Measurements from ENCODE around the gene STK24. TPM values are rescaled to one million over a fixed set of nuclear protein-coding genes. Genes with fewer than 3 reads are reported as not detected.

The STK24 gene
- total RNA-seq, 2 experiments from 2014 or later: 60.4 to 88.7 TPM

DNA sequence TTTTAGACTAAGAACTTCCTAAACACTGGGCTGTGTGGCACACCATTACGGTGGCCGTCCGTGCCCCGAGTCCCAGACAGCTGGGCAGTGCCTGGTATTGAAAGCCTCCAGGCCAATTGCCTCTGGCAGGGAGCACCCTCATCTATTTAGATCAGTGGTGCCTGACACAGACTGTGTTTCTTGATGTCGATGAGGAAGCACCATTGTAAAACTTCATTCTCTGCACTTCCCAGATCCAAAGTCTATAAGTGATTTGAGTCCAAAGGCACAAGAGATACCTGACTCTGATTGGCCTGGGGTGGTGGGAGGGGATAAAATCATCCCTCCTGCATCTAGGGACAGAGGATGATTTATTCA lies 8.5 kb upstream of the STK24 start:
- Histone ChIP-seq H3K27ac (ENCODE audit: low read depth, low read length, poor library complexity, severe bottlenecking) (no peak overlapping the region), H3K36me3 (ENCODE audit: insufficient read depth, low read length) (no peaks in the 10 kb centered on the region), H3K9me2 (ENCODE audit: insufficient read depth, low read length) (no peaks in the 10 kb centered on the region), H3K9me3 (ENCODE audit: low read length) (no peaks in the 10 kb centered on the region), H3K79me2 (ENCODE audit: insufficient read depth, low read depth, low read length) (no peaks in the 10 kb centered on the region), H3K4me3 (ENCODE audit: low read depth, low read length, poor library complexity, severe bottlenecking) (no peak overlapping the region), H3K4me1 (ENCODE audit: insufficient read depth, low read length, poor library complexity, severe bottlenecking) (no peaks in the 10 kb centered on the region), H4K20me1 (ENCODE audit: insufficient read depth, low read length) (no peaks in the 10 kb centered on the region), H3K4me2 (ENCODE audit: low read length) (no peak overlapping the region), H2AFZ (ENCODE audit: low read length) (no peak overlapping the region)
- POLR2A ChIA-PET: no interaction called here
- BruUV-seq (replicated peaks): no TSS peak
- TF ChIP-seq, protein P1, sequence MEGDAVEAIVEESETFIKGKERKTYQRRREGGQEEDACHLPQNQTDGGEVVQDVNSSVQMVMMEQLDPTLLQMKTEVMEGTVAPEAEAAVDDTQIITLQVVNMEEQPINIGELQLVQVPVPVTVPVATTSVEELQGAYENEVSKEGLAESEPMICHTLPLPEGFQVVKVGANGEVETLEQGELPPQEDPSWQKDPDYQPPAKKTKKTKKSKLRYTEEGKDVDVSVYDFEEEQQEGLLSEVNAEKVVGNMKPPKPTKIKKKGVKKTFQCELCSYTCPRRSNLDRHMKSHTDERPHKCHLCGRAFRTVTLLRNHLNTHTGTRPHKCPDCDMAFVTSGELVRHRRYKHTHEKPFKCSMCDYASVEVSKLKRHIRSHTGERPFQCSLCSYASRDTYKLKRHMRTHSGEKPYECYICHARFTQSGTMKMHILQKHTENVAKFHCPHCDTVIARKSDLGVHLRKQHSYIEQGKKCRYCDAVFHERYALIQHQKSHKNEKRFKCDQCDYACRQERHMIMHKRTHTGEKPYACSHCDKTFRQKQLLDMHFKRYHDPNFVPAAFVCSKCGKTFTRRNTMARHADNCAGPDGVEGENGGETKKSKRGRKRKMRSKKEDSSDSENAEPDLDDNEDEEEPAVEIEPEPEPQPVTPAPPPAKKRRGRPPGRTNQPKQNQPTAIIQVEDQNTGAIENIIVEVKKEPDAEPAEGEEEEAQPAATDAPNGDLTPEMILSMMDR (conservative IDR thresholded peaks at IDR 0.05; ENCODE audit: low read length): no peak
- TF ChIP-seq EZH2phosphoT487 (IDR thresholded peaks at IDR 0.05; ENCODE audit: borderline replicate concordance, low read depth, low read length): no peak
- intact Hi-C loops (cut with micrococcal nuclease; ENCODE audit: unreplicated experiment): no loop called here
- no peak for DNase-seq (ENCODE audit: low spot score)
- CTCF ChIA-PET (ENCODE audit: unreplicated experiment): no interaction called here

DNA sequence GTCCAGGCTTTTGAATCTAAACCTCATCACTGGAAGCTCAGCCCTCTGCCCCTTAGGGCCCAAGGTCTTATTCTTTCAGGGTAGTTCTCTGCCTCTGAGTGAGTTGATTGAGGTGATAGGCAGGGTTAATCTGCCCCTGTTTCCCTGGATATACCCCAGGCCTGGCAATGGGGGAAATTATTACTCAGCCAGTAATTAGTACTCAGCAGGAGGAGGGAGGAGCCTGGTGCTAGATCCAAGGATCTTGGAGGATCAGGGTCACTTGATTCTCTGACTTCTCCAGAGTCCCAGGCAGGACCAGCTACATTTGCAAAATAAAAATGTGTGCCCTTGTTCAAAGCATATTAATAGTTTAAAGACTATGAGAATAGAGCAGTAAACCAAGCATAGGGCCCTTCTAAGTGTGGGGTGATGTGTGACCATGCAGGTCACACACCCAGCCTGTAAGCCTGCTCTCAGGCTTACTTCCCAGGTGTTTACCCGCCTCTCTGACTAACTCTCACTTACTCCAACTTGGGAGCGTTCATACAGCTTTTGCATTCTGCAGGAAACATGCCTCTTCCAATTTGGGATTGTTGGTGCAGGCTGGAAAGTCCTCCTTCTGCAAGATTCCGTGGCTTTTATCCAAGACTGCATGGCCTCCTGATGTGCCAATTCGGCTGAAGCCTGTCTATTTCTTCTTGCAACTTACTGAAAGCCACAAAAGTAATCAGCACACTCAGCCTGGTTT lies 7.9 kb upstream of the STK24 start:
- CTCF ChIA-PET (ENCODE audit: unreplicated experiment): no interaction called here

GRCh38 chr13:98582947-98583346 lies 6.0 kb upstream of the STK24 start:
- POLR2A ChIA-PET: interaction anchor here (1.0 kb wide), 1 partner anchor 25 kb away, joined by 3 read pairs; no protein-coding TSS in a partner anchor
- CTCF ChIA-PET (ENCODE audit: unreplicated experiment): interaction anchor here (1.3 kb wide), 1 partner anchor 95 kb away, joined by 3 read pairs; no protein-coding TSS in a partner anchor
- TF ChIP-seq, protein P1 (conservative IDR thresholded peaks at IDR 0.05; ENCODE audit: low read length): no peak
- no peak for TF ChIP-seq EZH2phosphoT487 (IDR thresholded peaks at IDR 0.05; ENCODE audit: borderline replicate concordance, low read depth, low read length)
- no peak for DNase-seq (ENCODE audit: low spot score)
- intact Hi-C loops (cut with micrococcal nuclease; ENCODE audit: unreplicated experiment): no loop called here
- no peak overlapping the region for H3K4me2 ChIP-seq (ENCODE audit: low read length)
- no peaks in the 10 kb centered on the region for H3K36me3 ChIP-seq (ENCODE audit: insufficient read depth, low read length)
- no peaks in the 10 kb centered on the region for H3K9me3 ChIP-seq (ENCODE audit: low read length)
- H3K4me3 ChIP-seq (ENCODE audit: low read depth, low read length, poor library complexity, severe bottlenecking): no peak overlapping the region
- H3K9me2 ChIP-seq (ENCODE audit: insufficient read depth, low read length): no peaks in the 10 kb centered on the region
- H3K27ac ChIP-seq (ENCODE audit: low read depth, low read length, poor library complexity, severe bottlenecking): no peak overlapping the region
- H3K79me2 ChIP-seq (ENCODE audit: insufficient read depth, low read depth, low read length): no peaks in the 10 kb centered on the region
- H4K20me1 ChIP-seq (ENCODE audit: insufficient read depth, low read length): no peaks in the 10 kb centered on the region
- H3K4me1 ChIP-seq (ENCODE audit: insufficient read depth, low read length, poor library complexity, severe bottlenecking): peaks cover 1% of the 10 kb centered on the region
- BruUV-seq (replicated peaks): no TSS peak
- H2AFZ ChIP-seq (ENCODE audit: low read length): no peak overlapping the region

More for the DNA sequence above, 7.9 kb upstream of the STK24 start:
- BruUV-seq (replicated peaks): no TSS peak
- Histone ChIP-seq H3K36me3 (ENCODE audit: insufficient read depth, low read length) (no peaks in the 10 kb centered on the region), H4K20me1 (ENCODE audit: insufficient read depth, low read length) (no peaks in the 10 kb centered on the region), H3K9me2 (ENCODE audit: insufficient read depth, low read length) (no peaks in the 10 kb centered on the region), H3K9me3 (ENCODE audit: low read length) (no peaks in the 10 kb centered on the region), H3K4me1 (ENCODE audit: insufficient read depth, low read length, poor library complexity, severe bottlenecking) (no peaks in the 10 kb centered on the region), H3K27ac (ENCODE audit: low read depth, low read length, poor library complexity, severe bottlenecking) (no peak overlapping the region), H3K4me2 (ENCODE audit: low read length) (no peak overlapping the region), H3K79me2 (ENCODE audit: insufficient read depth, low read depth, low read length) (no peaks in the 10 kb centered on the region), H3K4me3 (ENCODE audit: low read depth, low read length, poor library complexity, severe bottlenecking) (no peak overlapping the region), H2AFZ (ENCODE audit: low read length) (no peak overlapping the region)
- intact Hi-C loops (cut with micrococcal nuclease; ENCODE audit: unreplicated experiment): no loop called here
- POLR2A ChIA-PET: no interaction called here
- TF ChIP-seq, protein P1 (conservative IDR thresholded peaks at IDR 0.05; ENCODE audit: low read length): no peak
- no peak for TF ChIP-seq EZH2phosphoT487 (IDR thresholded peaks at IDR 0.05; ENCODE audit: borderline replicate concordance, low read depth, low read length)
- DNase-seq (ENCODE audit: low spot score): no peak

All from OCI-LY7 (cell line).